GM12878 (cell line): ENCODE data around the gene RALGPS2. TPM values are rescaled to one million over a fixed set of nuclear protein-coding genes. Genes with fewer than 3 reads are reported as not detected.

Source experiments
- ATAC-seq: fragments of 200-7000 bp; cut with Tn5 transposase; 3 replicates; pipeline ENCODE4 v1.9.1; 2020; ENCODE audit warnings: mild to moderate bottlenecking, moderate library complexity
- BruUV-seq: library from RNA; stranded (reverse); fragments of 400-500 nt; replicated peaks from 2 replicates; lab custom pipeline; 2021; lab: Mats Ljungman, UMichigan
- CTCF ChIA-PET: fragments of 300-600 bp; sonication (Branson Sonifier 250); formaldehyde crosslinking; extraction: SDS; loops from one replicate; lab custom pipeline; 2021; ENCODE audit warnings: inconsistent platforms; lab: Yijun Ruan, JAX
- POLR2A ChIA-PET: fragments of 350-600 bp; formaldehyde crosslinking; extraction: SDS; loops from one replicate; lab custom pipeline; 2021; ENCODE audit warnings: inconsistent platforms; lab: Charles Lee
- RAD21 ChIA-PET: fragments of 300-600 bp; sonication (Branson Sonifier 250); formaldehyde crosslinking; loops from one replicate; lab custom pipeline; 2023; ENCODE audit warnings: antibody characterized with exemption; ENCODE audit not compliant: unreplicated experiment; lab: Charles Lee
- SMC1A ChIA-PET: fragments of 300-600 bp; sonication (Branson Sonifier 250); formaldehyde crosslinking; loops from one replicate; lab custom pipeline; 2023; ENCODE audit not compliant: unreplicated experiment, uncharacterized antibody; lab: Charles Lee
- DNase-seq: peaks from one replicate; pipeline ENCODE4 v3.0.0-alpha.2; 2011; ENCODE audit warnings: low read depth, low spot score
- FAIRE-seq: peaks from 3 replicates; lab custom pipeline; 2011; peaks lifted over from hg19 to GRCh38; lab: Jason Lieb, UNC
- H2AFZ ChIP-seq: 2 replicates; pipeline ENCODE4 v1.6.0; 2011; ENCODE audit warnings: low read depth, low read length, control low read depth; ENCODE audit not compliant: control insufficient read depth
- H3K27ac ChIP-seq: 2 replicates; pipeline ENCODE4 v1.5.1; 2011; ENCODE audit warnings: control low read depth; ENCODE audit not compliant: control insufficient read depth, insufficient read depth
- H3K27me3 ChIP-seq, 2 experiments: replicated peaks in 1 of 2; 2 replicates each; pipeline versions ENCODE4 v1.6.0 to v1.6.1; 2011; ENCODE audit warnings: low read length in 1 of 2; ENCODE audit not compliant: control insufficient read depth in 2 of 2, insufficient read depth in 2 of 2
- H3K36me3 ChIP-seq, 2 experiments: 2 replicates each; pipeline ENCODE4 v1.5.1; 2011; ENCODE audit warnings: low read length in 1 of 2; ENCODE audit not compliant: control insufficient read depth in 2 of 2, insufficient read depth in 2 of 2
- H3K4me1 ChIP-seq: 2 replicates; pipeline ENCODE4 v1.6.1; 2011; ENCODE audit warnings: mild to moderate bottlenecking, low read length, moderate library complexity, mixed read lengths; ENCODE audit not compliant: control insufficient read depth, insufficient read depth
- H3K4me2 ChIP-seq: 2 replicates; pipeline ENCODE4 v1.6.0; 2011; ENCODE audit warnings: control low read depth; ENCODE audit not compliant: control insufficient read depth, insufficient read depth
- H3K4me3 ChIP-seq: fragments of 200-600 bp; sonication (generic); 2 replicates; pipeline ENCODE4 v1.5.1; 2016
- H3K79me2 ChIP-seq: 2 replicates; pipeline ENCODE4 v1.6.0; 2011; ENCODE audit warnings: low read length; ENCODE audit not compliant: control insufficient read depth, insufficient read depth
- H3K9ac ChIP-seq: 2 replicates; pipeline ENCODE4 v1.8.0; 2011; ENCODE audit warnings: low read length, control low read depth, mixed read lengths; ENCODE audit not compliant: control insufficient read depth, insufficient read depth
- H3K9me3 ChIP-seq: replicated peaks from 3 replicates; pipeline ENCODE4 v1.5.1; 2011; ENCODE audit warnings: mild to moderate bottlenecking, low read length; ENCODE audit not compliant: control insufficient read depth, insufficient read depth
- H4K20me1 ChIP-seq: 2 replicates; pipeline ENCODE4 v1.6.0; 2011; ENCODE audit not compliant: control insufficient read depth, insufficient read depth
- CBFB ChIP-seq: IDR thresholded peaks from 2 replicates; pipeline ENCODE4 v1.6.1; 2016; ENCODE audit warnings: antibody characterized with exemption, low read depth
- CBX5 ChIP-seq: sonication (generic); IDR thresholded peaks from 2 replicates; pipeline ENCODE4 v1.6.1; 2016; ENCODE audit warnings: low read depth, moderate library complexity, mild to moderate bottlenecking, inconsistent platforms
- CHD2 ChIP-seq: IDR thresholded peaks from 2 replicates; pipeline ENCODE4 v1.6.1; 2011; ENCODE audit warnings: low read depth, low read length, improper control_type of control experiment, borderline replicate concordance
- EP300 ChIP-seq, 2 experiments: fragments of 150-350 bp in 1 of 2; IDR thresholded peaks; 2 replicates each; pipeline ENCODE4 v1.6.1; 2011 to 2012; ENCODE audit warnings: low read depth in 2 of 2, low read length in 2 of 2, borderline replicate concordance in 1 of 2, improper control_type of control experiment in 1 of 2, inconsistent platforms in 1 of 2; ENCODE audit not compliant: control insufficient read depth in 1 of 2
- HCFC1 ChIP-seq: fragments of 150-350 bp; IDR thresholded peaks from 2 replicates; pipeline ENCODE4 v1.6.1; 2014; ENCODE audit warnings: low read length
- KLF5 ChIP-seq: fragments of 450-650 bp; IDR thresholded peaks from 2 replicates; pipeline ENCODE4 v1.6.1; 2014; ENCODE audit warnings: mild to moderate bottlenecking; ENCODE audit not compliant: partially characterized antibody
- MYB ChIP-seq: fragments of 150-350 bp; IDR thresholded peaks from 2 replicates; pipeline ENCODE4 v1.6.1; 2014; ENCODE audit warnings: mild to moderate bottlenecking, low read depth, low read length, borderline replicate concordance
- PAX5 ChIP-seq: IDR thresholded peaks from 2 replicates; pipeline ENCODE4 v1.6.1; 2011; ENCODE audit warnings: low read depth, low read length, borderline replicate concordance
- RB1 ChIP-seq: fragments of 450-650 bp; formaldehyde crosslinking; IDR thresholded peaks from 2 replicates; pipeline ENCODE4 v1.6.1; 2017; ENCODE audit warnings: mild to moderate bottlenecking, borderline replicate concordance
- RBBP5 ChIP-seq: fragments of 200-600 bp; sonication (generic); conservative IDR thresholded peaks from 2 replicates; pipeline ENCODE4 v1.6.1; 2016
- SPI1 ChIP-seq: IDR thresholded peaks from 2 replicates; pipeline ENCODE4 v1.6.1; 2011; ENCODE audit warnings: low read depth, mild to moderate bottlenecking, low read length, moderate library complexity, borderline replicate concordance; ENCODE audit not compliant: insufficient read depth
- SREBF2 ChIP-seq: IDR thresholded peaks from 2 replicates; pipeline ENCODE4 v1.6.1; 2012; ENCODE audit warnings: mild to moderate bottlenecking, low read length
- ZNF24 ChIP-seq: fragments of 450-650 bp; IDR thresholded peaks from 2 replicates; pipeline ENCODE4 v1.6.1; 2017; ENCODE audit warnings: antibody characterized with exemption, mild to moderate bottlenecking
- WGBS: methylation state at CpG from one replicate; pipeline ENCODE4 v1.1.6; 2016; ENCODE audit warnings: low lambda C conversion rate; ENCODE audit not compliant: insufficient replicate concordance, insufficient coverage; ENCODE audit errors: missing lambda C conversion rate; 5-methylcytosine and 5-hydroxymethylcytosine counted together
- in situ Hi-C: fragments of 300-500 bp; cut with MboI; formaldehyde crosslinking; loops from 9 replicates; pipeline ENCODE4 v1.14.3; 2018; ENCODE audit warnings: mixed read lengths
- intact Hi-C: fragments of 100-400 bp; cut with micrococcal nuclease; formaldehyde crosslinking; loops from one replicate; pipeline ENCODE4 v1.14.2; 2022; ENCODE audit not compliant: unreplicated experiment
- polyA plus RNA-seq, 11 experiments: library from polyadenylated mRNA; depleted of rRNA in 4 of 11; unstranded in 6 of 11; stranded (reverse) in 5 of 11; fragments of >200 nt; fragmentation: Nextera tagmentation in 4 of 11; fragmentation: Illumina TruSeq in 1 of 11; extraction: Ambion mirVana in 4 of 11; extraction: Trizol in 1 of 11; gene quantifications; 1 replicate in 1 of 11; 2 replicates in 10 of 11; pipeline versions ENCODE4 v1.2.1 to v1.2.3, GENCODE V29; 2011 to 2016; ENCODE audit warnings: inconsistent platforms in 2 of 11, missing spikeins in 2 of 11, low read depth in 1 of 11
- total RNA-seq, 4 experiments: library from RNA; depleted of rRNA in 3 of 4; stranded (reverse); fragments of >200 nt in 3 of 4; fragmentation: Illumina TruSeq in 1 of 4; extraction: Trizol in 1 of 4; gene quantifications; 2 replicates each; pipeline versions ENCODE4 v1.2.1 to v1.2.3, GENCODE V29; 2013 to 2021
- TF ChIP-seq, protein P1 (sequence below): IDR thresholded peaks from 2 replicates; pipeline ENCODE4 v1.6.1; 2011; ENCODE audit warnings: borderline replicate concordance, low read depth, mild to moderate bottlenecking, moderate library complexity, mixed read lengths, low read length; ENCODE audit not compliant: insufficient read depth; ENCODE audit errors: extremely low read length
- TF ChIP-seq, protein P2 (sequence below): fragments of 450-650 bp; IDR thresholded peaks from 2 replicates; pipeline ENCODE4 v1.6.1; 2017; ENCODE audit warnings: antibody characterized with exemption, mild to moderate bottlenecking, moderate library complexity

The RALGPS2 gene
- total and polyA plus RNA-seq, 10 of the 15 experiments (the other 5 are each of a cell fraction or from before 2014, with no cell fraction given), result 0.08 to 3.7 (median 0.50) TPM

DNA sequence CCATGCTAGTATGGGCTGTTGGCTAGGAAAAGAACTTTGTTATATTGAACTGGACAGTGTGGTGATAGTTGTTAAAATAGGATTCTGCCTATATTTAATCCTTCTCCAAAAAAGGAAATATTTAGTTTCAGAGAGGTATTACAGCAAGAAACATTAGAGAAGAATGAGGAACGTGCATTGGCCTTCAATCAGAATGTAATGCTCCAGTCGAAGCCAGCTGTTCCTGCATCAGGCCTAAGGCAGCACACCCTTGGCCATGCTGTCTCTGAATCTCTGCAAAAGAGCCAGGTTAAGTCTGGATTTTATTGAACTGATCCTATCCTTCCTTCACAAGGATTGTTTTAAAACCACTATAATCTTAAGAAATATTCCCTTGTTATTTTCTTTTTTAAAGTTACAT, 35.3 kb upstream of the RALGPS2 start (continued):
- no peak for TF ChIP-seq KLF5

DNA sequence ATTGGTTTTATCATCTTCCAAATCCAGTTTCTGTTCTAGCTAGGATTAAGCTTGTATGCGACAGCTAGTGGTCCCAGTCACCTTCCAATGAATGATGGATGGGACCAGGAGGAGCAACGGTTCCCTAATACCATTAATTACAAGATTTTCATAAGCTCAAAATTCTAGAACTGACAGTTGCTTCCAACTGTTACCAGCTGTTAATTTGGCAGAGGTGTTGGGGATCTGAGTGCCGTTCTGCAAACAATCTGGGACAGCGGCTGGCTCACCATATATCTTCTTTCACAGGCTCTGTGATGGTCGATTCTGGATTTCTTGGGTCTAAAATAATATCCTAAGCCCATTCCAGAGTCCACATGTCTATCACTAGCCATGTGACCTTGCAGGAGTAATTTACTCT, 34.5 kb upstream of the RALGPS2 start:
- POLR2A ChIA-PET, result interaction anchor here (0.6 kb wide), 1 partner anchor 12 kb away, joined by 3 read pairs; no protein-coding TSS in a partner anchor
- no peaks in the 10 kb centered on the region for H4K20me1 ChIP-seq
- no peak overlapping the region for H3K9ac ChIP-seq
- H3K4me3 ChIP-seq, result no peak overlapping the region
- no peak for DNase-seq
- in situ Hi-C loops, result no loop called here
- no peak overlapping the region for H3K27ac ChIP-seq
- no peak for FAIRE-seq
- no peak overlapping the region for H2AFZ ChIP-seq
- H3K79me2 ChIP-seq, result no peaks in the 10 kb centered on the region
- H3K9me3 ChIP-seq, result no peaks in the 10 kb centered on the region
- RAD21 ChIA-PET, result no interaction called here
- SMC1A ChIA-PET, result interaction anchor here (1.0 to 1.3 kb wide), 3 partner anchors 22 to 105 kb away, joined by 3 read pairs; no protein-coding TSS in a partner anchor
- CTCF ChIA-PET, result interaction anchor here (0.5 to 1.1 kb wide), 4 partner anchors 21 to 222 kb away, joined by 3 to 5 read pairs (median 4); no protein-coding TSS in a partner anchor
- no peaks in the 10 kb centered on the region; the same call in 1 of the 2 replicates for H3K4me1 ChIP-seq
- no peak for ATAC-seq
- intact Hi-C loops, result no loop called here
- TF ChIP-seq, protein P1, sequence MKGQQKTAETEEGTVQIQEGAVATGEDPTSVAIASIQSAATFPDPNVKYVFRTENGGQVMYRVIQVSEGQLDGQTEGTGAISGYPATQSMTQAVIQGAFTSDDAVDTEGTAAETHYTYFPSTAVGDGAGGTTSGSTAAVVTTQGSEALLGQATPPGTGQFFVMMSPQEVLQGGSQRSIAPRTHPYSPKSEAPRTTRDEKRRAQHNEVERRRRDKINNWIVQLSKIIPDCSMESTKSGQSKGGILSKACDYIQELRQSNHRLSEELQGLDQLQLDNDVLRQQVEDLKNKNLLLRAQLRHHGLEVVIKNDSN, result no peak
- TF ChIP-seq RB1 (no peak), PAX5 (no peak), HCFC1 (no peak), CHD2 (no peak), RBBP5 (no peak), SREBF2 (no peak), SPI1 (no peak), CBFB (no peak), ZNF24 (no peak), CBX5 (no peak), EP300 (IDR thresholded peaks at IDR 0.05; ENCODE audit: borderline replicate concordance in 1 of 2, control insufficient read depth in 1 of 2, low read depth in 2 of 2, low read length in 2 of 2) (no peak), MYB (no peak)
- TF ChIP-seq, protein P2, sequence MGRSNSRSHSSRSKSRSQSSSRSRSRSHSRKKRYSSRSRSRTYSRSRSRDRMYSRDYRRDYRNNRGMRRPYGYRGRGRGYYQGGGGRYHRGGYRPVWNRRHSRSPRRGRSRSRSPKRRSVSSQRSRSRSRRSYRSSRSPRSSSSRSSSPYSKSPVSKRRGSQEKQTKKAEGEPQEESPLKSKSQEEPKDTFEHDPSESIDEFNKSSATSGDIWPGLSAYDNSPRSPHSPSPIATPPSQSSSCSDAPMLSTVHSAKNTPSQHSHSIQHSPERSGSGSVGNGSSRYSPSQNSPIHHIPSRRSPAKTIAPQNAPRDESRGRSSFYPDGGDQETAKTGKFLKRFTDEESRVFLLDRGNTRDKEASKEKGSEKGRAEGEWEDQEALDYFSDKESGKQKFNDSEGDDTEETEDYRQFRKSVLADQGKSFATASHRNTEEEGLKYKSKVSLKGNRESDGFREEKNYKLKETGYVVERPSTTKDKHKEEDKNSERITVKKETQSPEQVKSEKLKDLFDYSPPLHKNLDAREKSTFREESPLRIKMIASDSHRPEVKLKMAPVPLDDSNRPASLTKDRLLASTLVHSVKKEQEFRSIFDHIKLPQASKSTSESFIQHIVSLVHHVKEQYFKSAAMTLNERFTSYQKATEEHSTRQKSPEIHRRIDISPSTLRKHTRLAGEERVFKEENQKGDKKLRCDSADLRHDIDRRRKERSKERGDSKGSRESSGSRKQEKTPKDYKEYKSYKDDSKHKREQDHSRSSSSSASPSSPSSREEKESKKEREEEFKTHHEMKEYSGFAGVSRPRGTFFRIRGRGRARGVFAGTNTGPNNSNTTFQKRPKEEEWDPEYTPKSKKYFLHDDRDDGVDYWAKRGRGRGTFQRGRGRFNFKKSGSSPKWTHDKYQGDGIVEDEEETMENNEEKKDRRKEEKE, result no peak
- 58% methylated on average over 5 of the region's 5 CpGs for WGBS
- no TSS peak for BruUV-seq
- no peaks in the 10 kb centered on the region for H3K36me3 ChIP-seq
- no peaks in the 10 kb centered on the region for H3K27me3 ChIP-seq
- no peak overlapping the region for H3K4me2 ChIP-seq
